Suprapubic skin (tissue), 4 donors: ENCODE measurements around the gene PLD5.

Source experiments
- EP300 ChIP-seq: sonication (generic); formaldehyde crosslinking; IDR thresholded peaks from one replicate; pipeline ENCODE4 v1.6.1; 2017; ENCODE audit warnings: antibody characterized with exemption
- POLR2A ChIP-seq, 2 donors: fragments of 450-650 bp; IDR thresholded peaks; one replicate each; pipeline ENCODE4 v1.6.1; 2017; ENCODE audit warnings: antibody characterized with exemption in 2 of 2, mild to moderate bottlenecking in 2 of 2, moderate library complexity in 2 of 2
- POLR2AphosphoS5 ChIP-seq, 3 donors: sonication (generic); formaldehyde crosslinking; IDR thresholded peaks; one replicate each; pipeline ENCODE4 v1.6.1; 2017; ENCODE audit warnings: antibody characterized with exemption in 3 of 3
- TF ChIP-seq, protein P1 (sequence below), 2 donors: fragments of 200-600 bp in 1 of 2; fragments of 450-650 bp in 1 of 2; sonication (generic) in 1 of 2; IDR thresholded peaks; one replicate each; pipeline ENCODE4 v1.5.1; 2016 to 2019; ENCODE audit warnings: antibody characterized with exemption in 2 of 2, mild to moderate bottlenecking in 1 of 2, moderate library complexity in 1 of 2

DNA sequence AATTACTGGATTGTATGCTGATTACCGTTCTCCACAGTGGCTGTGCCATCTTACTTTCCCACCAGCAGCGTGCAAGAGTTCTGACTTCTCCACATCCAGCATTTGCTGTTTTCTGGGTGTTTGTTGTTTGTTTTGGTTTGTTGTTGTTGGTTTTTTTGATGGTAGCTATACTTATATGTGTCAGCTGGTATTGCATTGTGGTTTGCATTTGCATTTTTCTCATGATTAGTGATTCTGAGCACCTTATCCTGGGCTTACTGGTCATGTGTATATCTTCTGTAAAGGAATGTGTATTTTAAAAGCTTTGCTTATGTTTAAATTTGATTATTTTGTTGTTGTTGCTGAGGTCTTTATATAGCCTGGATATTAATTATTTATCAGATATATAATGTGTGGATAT lies 458.7 kb downstream of the PLD5 start:
- TF ChIP-seq POLR2A (IDR thresholded peaks at IDR 0.05) = no peak
- TF ChIP-seq, protein P1, sequence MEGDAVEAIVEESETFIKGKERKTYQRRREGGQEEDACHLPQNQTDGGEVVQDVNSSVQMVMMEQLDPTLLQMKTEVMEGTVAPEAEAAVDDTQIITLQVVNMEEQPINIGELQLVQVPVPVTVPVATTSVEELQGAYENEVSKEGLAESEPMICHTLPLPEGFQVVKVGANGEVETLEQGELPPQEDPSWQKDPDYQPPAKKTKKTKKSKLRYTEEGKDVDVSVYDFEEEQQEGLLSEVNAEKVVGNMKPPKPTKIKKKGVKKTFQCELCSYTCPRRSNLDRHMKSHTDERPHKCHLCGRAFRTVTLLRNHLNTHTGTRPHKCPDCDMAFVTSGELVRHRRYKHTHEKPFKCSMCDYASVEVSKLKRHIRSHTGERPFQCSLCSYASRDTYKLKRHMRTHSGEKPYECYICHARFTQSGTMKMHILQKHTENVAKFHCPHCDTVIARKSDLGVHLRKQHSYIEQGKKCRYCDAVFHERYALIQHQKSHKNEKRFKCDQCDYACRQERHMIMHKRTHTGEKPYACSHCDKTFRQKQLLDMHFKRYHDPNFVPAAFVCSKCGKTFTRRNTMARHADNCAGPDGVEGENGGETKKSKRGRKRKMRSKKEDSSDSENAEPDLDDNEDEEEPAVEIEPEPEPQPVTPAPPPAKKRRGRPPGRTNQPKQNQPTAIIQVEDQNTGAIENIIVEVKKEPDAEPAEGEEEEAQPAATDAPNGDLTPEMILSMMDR (IDR thresholded peaks at IDR 0.05) = no peak
- no peak for TF ChIP-seq POLR2AphosphoS5 (IDR thresholded peaks at IDR 0.05)
- TF ChIP-seq EP300 = no peak
